22Rv1 (cell line): ENCODE measurements around the gene CD58.

ENCODE experiments used
- ZFX ChIP-seq: fragments of 450-650 bp; IDR thresholded peaks from 2 replicates; pipeline ENCODE4 v1.6.1; 2017; ENCODE audit warnings: antibody characterized with exemption, borderline replicate concordance
- TF ChIP-seq, protein P1 (sequence below): fragments of 450-650 bp; IDR thresholded peaks from 2 replicates; pipeline ENCODE4 v1.5.1; 2017; ENCODE audit warnings: mild to moderate bottlenecking

GRCh38 chr1:116577759-116578314, 7.0 kb upstream of the CD58 start:
- TF ChIP-seq ZFX: no peak
- TF ChIP-seq, protein P1, sequence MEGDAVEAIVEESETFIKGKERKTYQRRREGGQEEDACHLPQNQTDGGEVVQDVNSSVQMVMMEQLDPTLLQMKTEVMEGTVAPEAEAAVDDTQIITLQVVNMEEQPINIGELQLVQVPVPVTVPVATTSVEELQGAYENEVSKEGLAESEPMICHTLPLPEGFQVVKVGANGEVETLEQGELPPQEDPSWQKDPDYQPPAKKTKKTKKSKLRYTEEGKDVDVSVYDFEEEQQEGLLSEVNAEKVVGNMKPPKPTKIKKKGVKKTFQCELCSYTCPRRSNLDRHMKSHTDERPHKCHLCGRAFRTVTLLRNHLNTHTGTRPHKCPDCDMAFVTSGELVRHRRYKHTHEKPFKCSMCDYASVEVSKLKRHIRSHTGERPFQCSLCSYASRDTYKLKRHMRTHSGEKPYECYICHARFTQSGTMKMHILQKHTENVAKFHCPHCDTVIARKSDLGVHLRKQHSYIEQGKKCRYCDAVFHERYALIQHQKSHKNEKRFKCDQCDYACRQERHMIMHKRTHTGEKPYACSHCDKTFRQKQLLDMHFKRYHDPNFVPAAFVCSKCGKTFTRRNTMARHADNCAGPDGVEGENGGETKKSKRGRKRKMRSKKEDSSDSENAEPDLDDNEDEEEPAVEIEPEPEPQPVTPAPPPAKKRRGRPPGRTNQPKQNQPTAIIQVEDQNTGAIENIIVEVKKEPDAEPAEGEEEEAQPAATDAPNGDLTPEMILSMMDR: no peak
